GM18520 (cell line): Measurements from ENCODE around the gene NRXN3.

ENCODE experiments used
- ATAC-seq: cut with Tn5 transposase; IDR thresholded peaks from one replicate; pipeline ENCODE4 v1.9.1; 2021; ENCODE audit not compliant: unreplicated experiment

The NRXN3 gene

DNA sequence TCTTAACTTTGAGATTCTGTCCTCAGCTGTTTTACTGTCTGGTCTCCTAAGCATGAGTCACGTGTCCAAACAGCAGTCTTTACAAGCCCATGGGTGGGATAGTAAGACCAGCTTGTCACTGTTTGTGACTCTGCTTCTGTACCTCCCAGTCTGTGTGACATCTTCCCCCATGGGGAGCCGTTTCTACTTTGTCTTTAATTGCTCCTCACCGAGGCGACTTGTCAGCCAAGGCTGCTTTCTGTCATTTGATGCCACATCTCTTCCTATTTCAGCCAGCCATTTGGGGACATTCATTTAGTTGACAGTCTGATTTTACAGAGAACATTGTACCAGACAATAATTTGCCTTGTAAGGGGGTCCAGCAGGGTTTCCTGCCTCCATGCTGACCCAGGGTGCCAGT, 534.8 kb downstream of the NRXN3 start:
- ATAC-seq = no peak

- no peak for ATAC-seq
Observed at GRCh38 chr14:78705989-78706388, 535.8 kb downstream of the NRXN3 start.

DNA sequence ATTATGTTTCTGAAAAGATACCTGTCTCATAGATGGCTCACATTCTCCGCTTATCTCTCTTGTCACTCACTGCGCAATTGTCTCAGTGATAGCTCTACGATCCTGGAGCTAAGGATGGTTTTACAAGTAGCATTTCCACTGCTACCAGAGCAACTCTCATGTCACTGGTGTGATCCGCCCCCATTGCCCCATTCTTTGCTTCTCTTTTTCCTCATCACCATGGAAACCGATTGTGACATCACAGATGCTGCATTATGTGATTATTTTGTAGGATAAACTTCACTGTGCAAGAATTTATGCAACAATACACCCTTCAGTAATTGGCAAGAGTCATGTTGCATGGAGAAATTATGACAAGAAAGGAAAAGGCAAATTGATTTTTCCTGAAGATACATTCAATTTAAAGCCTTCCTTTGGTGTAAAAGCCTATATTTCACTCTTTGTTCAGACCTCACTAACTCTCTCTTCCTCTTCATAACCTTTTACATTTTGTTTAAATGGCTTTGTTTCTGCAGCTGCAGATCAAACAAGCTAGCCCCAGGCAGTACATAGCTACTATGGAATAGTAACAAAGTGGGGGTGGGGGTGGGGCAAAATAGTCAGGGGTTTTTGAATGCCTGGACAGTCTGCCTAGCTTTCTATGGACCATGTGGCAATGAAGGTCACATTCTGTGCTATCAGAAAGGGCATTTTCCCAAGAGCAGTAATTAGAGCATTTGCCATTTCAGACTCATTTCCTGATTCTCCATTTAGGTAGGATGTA, 539.8 kb downstream of the NRXN3 start:
- no peak for ATAC-seq

GRCh38 chr14:78710963-78711362, 540.8 kb downstream of the NRXN3 start:
- no peak for ATAC-seq

DNA sequence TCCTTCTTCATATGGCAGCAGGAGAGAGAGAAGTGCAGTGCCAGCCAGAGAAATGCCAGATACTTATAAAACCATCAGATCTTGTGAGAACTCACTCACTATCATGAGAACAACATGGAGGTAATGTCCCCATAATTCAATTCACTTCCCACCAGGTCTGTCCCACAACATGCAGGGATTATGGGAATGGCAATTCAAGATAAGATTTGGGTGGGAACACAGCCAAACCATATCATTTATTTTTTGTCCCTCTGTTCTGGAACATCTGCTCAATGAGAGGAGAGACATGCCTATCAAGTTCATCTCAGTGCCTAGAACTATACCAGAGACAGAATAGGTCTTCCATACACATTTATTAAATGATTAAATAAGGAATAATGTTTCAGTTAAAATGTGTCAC, 543.5 kb downstream of the NRXN3 start:
- ATAC-seq = no peak

- no peak for ATAC-seq
Observed at GRCh38 chr14:78714711-78715110, 544.5 kb downstream of the NRXN3 start.

DNA sequence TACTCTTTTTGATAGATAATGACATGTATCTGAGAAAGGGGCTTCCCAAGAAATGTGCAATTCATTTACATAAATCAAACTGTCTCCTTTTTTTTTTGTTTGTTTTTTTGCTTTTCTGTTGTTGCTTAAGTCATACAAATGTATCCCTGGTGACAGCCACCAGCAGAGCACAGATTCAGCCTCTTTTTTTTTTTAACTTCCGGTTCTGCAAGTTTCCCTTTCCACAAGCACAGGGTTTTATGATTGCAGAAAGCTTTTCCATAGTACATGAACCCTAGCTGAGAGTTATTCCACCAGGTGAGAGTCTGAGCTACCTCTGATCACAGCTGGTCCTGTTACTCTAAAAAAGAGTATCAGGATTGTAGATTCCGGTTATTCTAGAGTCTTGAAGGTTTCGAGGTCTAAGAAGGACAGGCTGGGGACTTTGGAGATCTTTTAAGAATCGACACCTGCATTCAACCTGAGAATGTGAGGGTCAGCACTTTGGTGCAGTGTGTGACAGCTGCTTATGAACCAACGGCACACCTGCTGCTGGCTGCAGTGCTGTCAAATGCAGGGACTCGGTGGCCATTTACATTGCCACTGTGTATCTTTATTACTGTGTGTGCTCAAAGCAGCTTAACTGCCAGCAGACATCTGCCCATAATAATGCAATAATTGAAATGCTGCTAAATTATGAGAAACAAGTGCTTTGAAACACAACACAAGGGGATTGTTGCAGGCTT, 551.7 kb downstream of the NRXN3 start:
- ATAC-seq = no peak

- no peak for ATAC-seq
Observed at GRCh38 chr14:78725086-78725485, 554.9 kb downstream of the NRXN3 start.

GRCh38 chr14:78737116-78737515, 566.9 kb downstream of the NRXN3 start:
- ATAC-seq = no peak

- no peak for ATAC-seq
Observed at GRCh38 chr14:78737601-78738000, 567.4 kb downstream of the NRXN3 start.

- no peak for ATAC-seq
Observed at GRCh38 chr14:78746086-78746595, 576.0 kb downstream of the NRXN3 start.

DNA sequence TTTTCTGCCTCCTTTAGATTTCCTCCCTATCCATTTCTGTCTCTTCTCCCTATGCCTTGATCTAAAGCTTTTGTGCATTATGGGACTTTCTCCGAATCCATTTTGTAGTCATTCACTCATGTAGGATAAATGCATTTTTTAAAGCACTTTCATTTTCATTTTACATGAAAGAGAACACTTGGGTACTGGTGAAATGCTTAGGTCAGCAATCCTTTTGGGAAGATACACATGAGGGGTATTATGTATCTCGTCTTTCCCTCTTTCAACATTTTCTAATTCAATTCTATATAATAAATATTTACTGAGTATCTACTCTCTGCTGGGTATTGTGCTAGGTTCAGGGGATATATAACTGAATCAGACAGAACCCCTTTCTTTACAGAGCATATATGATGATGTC, 577.6 kb downstream of the NRXN3 start:
- no peak for ATAC-seq

DNA sequence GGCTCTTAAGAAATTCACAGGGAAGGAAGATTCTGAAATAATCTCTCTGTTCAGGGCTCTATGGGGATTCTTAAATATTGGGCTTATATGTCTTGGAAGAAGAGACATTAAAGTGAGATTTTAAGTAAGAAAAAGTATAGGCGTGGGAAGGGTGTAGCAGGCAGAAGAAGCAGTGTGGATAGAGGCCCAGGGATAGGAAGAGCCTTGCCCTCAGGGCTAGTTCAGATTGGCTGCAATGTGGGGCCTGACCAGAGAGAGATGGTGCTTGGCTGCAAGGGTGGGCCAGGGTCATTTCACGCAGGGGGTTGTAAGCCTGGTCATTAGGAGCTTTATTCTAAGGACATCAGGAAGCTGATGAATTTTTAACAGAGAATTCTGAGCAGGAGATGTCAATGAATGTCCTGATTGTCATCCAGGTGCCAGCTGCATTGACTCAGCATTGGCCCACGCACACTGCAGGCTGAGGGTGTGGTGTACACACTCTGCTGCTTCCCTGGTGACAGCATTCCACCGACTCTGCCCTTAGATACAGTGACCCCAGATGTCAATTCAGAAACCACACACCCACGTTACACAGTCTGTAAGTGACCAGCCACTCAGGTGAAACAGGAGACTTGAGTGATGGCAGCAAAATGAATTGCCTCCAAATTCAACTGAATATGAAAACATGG, 582.5 kb downstream of the NRXN3 start:
- no peak for ATAC-seq

GRCh38 chr14:78754059-78754458, 583.9 kb downstream of the NRXN3 start:
- ATAC-seq = no peak

DNA sequence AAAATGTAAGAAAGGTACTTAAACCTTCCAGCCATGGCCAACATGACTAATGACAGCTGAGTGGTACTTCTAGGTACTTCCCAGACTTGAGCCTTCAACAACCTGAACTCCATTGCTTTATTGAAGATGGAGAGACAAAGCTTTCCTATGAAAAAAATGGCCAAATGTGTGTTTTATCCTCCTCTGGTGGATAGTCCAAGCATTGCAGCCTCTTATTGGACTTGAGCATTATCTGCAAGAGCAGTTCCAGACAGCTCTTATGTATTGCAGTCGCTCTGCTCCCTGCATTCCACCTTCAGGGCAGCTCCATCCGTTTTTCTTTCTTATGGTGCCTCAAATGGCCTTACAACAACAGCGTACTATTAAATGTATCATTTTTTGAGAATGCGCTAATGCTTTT, 588.2 kb downstream of the NRXN3 start:
- ATAC-seq = no peak

DNA sequence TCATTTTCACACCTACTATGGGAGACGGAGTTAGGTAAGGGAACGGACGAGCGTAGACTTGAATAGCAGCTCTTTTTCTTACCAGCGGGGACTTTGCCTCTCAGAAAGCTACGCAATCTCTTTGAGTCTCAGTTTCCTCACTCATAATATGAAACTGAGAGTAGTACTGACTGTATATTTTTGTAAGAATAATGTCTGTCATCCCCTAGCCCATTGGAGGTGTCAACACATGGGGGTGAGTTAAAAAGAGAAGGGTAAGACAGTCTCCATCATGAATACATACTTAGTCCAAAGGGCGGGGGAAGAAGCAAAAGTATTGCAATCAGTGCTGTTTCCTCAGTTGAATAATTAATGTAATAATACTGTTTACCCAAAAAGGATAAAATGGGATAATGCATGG, 592.2 kb downstream of the NRXN3 start:
- ATAC-seq = no peak

GRCh38 chr14:78763746-78764145, 593.6 kb downstream of the NRXN3 start:
- no peak for ATAC-seq

GRCh38 chr14:78764240-78764639, 594.1 kb downstream of the NRXN3 start:
- no peak for ATAC-seq

GRCh38 chr14:78764645-78765044, 594.5 kb downstream of the NRXN3 start:
- no peak for ATAC-seq

GRCh38 chr14:78767436-78767835, 597.3 kb downstream of the NRXN3 start:
- ATAC-seq = no peak

DNA sequence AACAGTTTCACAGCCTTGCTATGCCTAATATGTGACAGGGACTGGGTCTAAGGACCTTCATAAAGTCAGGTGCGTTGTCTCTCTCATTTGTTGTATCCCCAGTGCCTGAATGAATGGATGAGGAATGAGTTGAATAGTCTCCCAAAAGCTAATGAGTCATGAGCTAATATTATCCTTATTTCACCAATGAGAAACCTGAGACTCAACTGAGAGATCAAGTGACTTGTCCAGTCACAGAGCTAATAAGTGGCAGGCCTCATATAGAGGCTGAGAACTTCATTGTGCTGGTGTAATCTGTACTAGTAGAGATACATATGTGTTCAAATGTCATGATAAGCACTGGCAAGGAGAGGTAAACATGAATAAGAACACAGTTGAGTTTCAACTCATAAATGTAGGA, 612.4 kb downstream of the NRXN3 start:
- ATAC-seq = no peak

- no peak for ATAC-seq
Observed at GRCh38 chr14:78785265-78785664, 615.1 kb downstream of the NRXN3 start.
